ENCODE measurements around the gene JUN. TPM values are rescaled to one million over a fixed set of nuclear protein-coding genes. Genes with fewer than 3 reads are reported as not detected.
"Not testable (repeated sequence)": the region's sequence is repeated elsewhere in the genome, so short reads cannot be mapped to it uniquely, and the experiment has no call there.

The JUN gene
- total RNA-seq, 1 donor from 2014 or later, result 76.1 TPM

DNA sequence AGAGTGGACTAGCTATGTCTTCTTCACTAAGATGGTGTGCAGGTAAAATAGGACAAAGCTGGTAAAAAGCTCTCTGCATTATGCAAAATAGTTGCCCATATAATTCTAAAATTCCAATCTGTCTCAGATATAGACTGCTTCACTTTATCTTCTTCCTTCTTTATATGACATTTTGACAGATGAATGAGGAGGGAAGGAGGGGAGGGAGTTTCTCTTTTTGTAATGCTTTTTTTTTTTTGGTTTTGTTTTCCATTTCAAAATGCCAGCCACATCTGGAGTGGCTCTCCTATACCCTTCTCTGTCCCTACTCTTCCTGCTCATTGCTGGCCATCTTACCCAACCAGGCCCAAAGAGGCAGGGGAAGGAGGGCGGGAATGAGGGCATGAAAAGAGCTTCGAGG lies 24.2 kb upstream of the JUN start:
- no peak for DNase-seq

DNA sequence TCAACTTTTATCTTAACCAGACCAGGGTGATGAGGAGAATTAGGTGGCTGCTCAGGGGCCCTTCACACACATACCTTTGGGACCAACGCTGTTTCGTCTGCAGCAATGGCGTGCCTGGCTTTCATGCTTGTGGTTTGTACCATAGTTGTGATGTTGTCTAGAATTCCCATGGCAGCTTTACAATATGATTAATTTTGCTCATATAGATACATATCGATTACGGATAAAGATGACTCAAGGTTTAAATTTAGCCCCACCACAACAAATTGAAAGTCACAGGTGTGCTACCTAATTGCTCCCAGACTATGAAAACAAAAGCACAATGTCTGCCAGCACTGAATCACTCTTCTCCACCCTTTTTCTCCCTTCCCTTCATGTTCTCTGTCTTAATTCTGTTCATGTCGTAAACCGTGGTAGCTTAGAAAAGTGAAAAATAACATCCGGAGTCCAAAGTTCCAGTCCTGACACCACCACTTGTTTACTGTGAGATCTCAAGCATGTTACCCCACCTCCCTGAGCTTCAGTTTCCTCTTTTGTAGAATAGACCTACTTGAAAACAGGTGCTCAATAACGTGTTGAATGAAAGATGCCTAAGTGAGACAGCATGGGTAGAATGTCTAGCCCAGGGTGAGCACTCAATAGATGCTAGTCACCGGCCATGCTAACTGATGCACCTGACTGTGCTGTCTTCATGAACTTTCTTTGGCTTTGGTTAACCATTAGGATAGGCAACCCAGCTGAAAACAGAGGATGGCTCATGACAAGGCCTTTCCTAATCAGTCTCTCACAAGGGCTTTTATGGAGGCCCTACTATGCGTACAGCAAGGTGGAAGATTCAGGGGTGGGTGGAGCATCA lies 22.1 kb upstream of the JUN start:
- DNase-seq, result no peak

DNA sequence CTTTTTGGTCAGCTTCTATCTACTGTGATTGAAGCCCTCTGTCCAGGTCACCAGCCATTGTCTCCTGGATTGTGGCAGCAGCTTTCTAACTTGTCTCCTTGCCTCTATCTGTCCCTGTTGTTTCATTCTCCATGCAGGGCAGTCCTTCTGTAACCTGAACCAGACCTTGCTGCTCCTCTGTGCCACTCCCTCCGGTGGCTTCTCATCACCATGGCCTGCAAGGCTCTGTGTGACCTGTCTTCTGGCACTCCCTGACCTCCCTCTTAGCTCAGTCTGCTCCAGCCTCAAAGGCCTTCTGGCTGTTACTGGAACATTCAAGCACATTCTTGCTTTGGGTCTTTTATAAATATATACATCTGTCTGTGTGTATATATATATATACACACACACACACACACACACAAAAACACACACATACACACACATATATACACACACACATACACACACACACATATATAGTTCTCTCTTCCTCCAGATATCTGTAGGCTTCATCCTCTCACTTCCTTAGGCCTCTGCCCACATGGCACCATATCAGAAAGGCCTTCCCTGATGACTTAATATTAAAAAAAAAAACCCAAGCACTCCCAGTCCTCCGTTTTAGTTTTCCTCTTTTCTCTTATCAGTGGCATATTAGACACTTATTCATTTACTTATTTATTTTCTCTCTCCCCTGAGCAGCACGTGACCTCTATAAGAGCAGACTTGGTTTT lies 21.2 kb upstream of the JUN start:
- no peak for DNase-seq

DNA sequence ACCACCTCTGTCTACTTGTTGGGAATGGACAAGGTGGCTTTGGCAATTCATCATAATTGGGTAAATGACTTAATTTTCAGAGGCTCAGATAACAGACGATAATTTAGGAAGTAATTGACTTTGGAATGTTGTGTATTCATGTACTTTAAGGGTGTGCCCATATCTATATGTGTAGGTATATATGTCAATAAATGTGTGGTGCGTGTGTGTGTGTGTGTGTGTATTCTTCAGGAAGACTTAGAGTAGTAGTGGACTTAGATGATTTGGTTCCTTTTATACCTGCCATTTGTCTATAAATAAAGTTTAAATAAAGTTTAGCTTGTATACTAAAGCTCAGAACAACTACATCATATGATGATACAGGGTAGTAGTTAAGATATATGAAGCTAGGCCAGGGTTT lies 20.0 kb upstream of the JUN start:
- DNase-seq, result no peak

DNA sequence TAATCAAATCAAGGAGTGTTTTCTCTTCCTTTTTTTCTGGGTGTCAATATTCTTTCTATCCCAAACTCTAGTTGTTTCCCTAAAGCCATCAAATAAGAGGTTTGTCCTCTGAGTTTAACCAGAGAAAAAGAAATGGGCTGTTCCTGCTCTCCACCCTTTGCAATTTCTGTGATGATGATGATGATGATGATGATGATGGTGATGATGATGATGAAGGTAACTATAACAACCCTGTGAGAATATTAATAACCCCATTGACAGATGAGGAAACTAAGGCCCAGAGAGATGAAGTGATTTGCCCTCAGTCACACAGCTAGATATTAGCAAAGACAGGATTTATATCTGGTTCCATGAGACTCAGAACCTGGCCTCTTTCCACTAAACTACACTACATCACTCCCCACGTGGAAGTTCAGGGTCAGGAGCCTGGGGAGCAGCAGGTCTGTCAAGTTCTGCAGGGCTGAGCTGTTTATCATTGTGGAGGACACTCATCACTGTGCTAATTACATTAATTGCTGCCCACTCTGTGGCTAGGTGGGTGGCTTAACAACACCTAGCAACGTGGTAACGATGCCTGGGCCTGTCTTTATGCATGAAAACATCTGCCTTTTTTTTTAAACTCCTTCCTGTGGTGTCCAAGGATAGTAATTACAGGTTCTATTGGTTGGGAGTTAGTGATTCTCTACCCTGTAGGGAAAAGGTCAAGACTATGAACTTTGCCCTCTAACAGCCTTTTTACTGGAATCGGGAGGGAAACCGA lies 19.0 kb upstream of the JUN start:
- DNase-seq, result no peak

DNA sequence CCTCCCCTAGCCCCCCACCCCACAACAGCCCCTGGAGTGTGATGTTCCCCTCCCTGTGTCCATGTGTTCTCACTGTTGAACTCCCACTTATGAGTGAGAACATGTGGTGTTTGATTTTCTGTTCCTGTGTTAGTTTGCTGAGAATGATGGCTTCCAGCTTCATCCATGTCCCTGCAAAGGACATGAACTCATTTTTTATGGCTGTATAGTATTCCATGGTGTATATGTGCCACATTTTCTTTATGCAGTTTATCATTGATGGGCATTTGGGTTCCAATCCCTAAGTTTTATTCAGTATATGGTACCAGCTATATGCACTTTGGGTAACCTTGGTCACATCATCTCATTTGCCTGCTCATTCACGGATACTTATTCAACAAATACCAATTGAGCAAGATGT lies 17.4 kb upstream of the JUN start:
- not testable (repeated sequence) for DNase-seq

DNA sequence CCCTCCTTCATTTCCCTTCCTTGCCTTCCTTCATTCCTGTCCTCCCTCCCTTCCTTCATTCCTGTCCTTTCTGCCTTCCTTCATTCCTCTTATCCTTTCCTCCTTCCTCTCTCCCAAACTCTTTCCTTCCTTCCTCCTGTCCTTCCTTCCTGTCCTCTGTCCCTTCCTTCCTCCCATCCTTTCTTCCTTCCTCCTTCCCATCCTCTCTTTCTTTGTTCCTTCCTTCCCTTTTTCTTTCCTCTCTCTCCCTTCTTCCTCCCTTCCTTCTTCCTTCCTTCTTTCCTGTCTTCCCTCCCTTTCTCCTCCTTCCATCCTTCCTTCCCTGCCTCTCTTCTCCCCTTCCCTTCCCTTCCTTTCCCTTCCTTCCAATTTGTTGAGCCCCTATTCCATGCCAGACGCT lies 15.8 kb upstream of the JUN start:
- no peak for DNase-seq

DNA sequence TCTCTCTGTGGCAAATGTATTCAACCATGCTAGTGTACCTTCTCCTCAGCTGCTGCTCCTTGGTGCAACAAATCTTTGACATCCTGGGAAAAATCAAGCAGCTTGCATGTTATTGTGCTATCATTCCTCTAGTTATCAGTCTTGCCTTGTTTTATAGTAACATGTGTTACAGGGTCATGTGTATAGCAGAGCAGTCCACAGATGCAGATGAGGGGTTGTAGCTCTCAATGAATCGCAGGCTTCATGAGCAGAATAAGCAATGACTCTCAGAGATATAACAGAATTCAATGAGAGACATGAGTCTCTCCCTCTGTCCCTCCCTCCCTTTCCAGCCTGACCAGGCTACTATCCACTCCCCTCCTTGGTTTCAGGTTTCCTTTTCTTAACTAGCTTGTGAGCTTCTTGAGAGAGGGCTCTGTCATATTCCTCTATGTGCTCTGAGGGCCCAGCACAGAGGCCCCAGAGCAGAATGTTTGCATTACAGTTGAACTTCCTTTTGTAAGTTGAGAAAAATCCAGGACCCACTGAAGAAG lies 15.1 kb upstream of the JUN start:
- DNase-seq, result no peak

DNA sequence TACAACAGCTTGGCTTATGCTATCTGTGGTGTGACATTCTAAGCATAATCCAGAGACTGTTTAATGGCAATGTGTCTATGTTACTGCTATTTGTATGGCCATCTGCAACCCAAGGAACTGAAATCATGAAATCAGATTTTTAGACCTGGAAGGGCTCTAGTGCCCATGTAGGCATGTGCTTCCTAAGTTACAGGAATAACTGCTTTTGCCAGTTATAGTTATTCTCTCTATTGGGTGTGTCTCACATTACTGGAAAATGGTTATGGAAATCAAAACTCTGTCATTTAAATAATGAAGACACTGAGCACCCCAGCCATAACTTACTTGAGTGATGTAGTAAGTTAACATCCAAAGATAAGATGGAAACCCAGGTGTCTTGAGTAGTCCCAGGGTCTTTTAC lies 12.6 kb upstream of the JUN start:
- no peak for DNase-seq

DNA sequence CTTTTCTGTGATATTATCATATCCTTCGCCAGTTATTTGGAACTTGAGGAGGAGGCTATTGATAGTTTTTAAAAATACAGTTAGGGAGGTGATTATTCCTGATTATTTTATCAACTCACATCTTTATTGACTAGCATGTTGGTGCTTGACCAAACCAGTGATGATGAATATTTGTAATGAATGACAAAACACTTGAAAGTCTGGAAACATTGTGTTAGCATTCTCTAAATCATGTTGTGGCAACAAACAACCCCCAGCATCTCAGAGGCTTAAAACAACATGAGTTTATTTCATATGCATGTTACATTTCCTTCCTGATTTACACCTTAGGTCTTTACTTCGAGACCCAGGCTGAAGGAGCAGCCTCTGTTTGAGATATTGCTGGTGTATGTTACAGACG lies 10.7 kb upstream of the JUN start:
- DNase-seq, result no peak

DNA sequence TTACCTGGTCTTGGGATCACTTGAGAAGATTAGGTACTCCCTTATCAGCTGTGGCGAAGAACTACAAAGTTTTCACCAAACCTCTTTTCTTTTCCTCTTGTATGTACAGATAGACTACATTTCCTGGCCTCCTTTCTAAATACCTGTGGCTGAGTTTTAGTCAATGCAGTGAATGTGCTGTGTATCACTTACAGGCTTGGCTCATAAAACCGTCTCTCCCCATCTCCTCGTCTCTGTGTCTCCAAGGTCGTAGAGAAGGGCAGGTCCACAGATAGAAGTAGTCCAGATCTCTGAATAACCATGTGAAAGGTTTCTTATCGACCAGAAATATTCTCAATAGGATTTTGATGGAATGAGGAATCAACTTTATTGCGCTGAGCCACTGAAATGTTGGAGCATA lies 9.0 kb upstream of the JUN start:
- no peak for DNase-seq

DNA sequence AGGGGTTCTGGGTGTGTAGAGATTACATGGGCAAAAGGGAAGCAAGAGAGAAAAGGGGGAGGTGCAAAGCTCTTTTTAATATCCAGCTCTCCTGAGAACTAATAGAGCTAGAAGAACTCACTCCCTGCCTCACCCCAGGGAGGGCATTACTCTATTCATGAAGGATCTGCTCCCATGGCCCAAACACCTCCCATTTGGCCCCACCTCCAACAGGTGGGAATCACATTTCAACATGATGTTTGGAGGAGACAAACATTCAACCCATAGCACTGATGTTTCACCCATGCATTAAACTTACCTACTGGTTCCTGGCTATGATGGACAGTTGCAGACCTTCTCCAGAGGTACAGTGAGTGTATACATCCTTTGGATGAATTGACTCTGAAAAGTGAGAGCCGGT lies 7.3 kb upstream of the JUN start:
- no peak for DNase-seq

DNA sequence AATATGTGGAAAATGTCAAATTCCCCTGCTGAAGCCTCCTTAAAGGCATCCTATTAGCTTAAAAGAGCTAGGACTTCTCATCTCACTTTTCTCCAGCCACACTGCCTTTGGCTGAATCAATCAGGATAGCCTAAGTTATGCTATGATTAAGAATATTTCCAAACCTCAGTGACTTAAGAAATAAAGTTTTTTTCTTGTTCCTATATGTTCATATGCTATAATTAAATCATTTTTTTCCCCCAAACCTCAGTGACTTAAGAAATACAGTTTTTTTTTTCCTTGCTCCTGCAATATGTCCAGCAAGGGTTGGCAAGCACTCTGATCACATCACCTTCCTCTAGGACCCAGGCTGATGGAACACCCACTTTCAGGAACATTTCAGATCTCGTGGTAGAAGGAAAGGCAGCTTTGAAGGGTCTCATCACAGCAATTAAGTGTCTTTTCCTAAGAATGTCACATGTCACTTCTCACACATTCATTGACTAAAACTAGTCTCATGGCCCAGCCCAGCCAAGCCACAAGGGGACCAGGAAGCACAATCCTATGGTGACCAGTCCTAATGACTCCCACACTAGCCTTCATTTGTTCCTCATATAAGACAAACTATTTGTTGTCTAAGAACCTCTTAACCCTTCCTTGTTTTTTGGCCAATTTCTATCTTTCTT lies 6.3 kb upstream of the JUN start:
- no peak for DNase-seq

DNA sequence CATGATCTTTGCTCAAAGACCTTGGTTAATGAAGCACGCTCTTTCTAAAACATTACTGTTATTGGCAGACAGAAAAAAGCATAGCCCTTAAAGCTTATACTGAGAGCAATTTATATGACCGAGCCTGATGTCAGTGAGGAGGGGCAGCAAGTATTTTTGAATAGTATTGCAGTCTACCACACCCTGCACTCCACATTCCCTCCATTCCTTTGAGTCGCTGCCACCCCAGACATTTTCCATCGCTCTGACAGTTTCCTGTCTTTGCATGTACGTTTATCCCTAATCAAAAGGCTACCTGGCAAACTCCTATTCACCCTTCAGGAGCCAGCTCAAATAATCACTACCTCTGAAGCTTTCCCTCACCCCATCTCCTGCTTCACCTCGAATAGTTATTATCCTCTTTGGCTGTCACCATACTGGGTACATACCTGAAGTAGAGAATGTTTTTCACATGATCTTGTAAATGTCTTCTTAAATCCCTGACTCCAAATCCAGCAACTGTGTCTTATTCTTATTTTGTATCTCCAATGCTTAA lies 5.5 kb upstream of the JUN start:
- no peak for DNase-seq

DNA sequence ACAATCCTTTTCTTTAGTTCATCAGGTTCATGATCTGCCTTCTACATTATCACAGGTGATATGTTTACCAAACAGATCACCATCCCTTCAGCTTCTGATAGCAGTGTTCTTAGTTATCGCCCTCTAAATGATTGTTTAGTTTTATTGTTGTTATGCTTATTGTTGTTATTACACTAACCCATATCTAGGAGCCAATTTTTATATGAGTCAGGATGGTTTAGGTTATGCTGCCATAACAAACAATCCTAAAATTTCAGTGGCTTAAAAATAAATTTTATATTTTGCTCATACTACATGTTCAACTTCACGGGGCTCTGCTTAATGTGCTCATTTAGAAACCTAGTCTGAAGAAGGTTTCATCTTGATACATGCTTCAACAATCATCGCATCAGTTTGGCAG lies 4.4 kb upstream of the JUN start:
- DNase-seq, result no peak

DNA sequence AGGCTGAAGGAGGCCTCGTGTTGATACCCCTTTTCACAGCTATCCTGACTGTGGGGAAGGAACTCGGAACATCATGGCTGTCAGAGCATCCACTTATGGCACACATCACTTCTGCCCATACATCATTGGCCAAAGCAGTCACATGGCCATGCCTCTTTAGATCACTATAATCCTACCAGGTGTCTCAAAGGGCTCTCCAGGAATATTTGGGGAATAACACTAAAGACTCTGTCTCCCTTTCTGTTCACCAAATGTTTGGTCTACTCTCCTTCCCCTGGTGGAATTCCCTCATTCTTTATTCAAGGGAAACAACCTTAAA lies 3.0 kb upstream of the JUN start:
- no peak for DNase-seq

DNA sequence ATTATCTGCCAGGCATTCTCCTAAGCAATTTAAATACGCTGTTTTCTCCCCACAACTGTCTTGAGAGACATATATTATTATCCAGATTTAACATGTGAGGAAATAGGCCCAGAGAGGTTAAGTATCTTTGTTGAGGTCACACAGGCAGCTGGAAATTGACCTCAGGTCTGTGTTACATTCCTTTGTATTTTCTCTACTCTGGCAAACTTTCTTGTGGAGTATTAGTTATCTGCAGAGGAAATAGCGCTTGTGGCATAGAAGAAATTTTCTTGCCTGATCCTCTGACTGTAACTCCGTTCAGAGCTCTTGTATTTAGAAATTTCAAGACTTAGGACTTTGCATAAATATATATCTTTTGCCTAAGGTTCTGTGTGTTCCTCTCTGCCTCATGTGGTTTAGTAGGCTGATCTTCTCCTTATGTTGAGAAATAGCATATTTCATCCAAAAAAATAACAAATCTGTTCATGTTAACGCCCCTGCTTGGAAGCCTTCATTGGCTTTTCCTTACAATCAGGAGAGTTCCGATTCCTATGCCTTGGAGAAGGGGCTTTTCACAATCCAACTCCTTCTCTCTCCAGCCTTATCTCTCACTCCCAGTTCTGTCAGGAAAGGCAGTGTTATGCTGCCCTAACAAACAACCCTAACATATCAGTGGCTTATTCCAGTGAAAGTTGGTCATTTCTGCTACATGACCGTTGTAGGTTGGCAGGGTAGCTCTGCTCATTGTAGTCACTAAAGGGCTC lies 2.5 kb upstream of the JUN start:
- no peak for DNase-seq

DNA sequence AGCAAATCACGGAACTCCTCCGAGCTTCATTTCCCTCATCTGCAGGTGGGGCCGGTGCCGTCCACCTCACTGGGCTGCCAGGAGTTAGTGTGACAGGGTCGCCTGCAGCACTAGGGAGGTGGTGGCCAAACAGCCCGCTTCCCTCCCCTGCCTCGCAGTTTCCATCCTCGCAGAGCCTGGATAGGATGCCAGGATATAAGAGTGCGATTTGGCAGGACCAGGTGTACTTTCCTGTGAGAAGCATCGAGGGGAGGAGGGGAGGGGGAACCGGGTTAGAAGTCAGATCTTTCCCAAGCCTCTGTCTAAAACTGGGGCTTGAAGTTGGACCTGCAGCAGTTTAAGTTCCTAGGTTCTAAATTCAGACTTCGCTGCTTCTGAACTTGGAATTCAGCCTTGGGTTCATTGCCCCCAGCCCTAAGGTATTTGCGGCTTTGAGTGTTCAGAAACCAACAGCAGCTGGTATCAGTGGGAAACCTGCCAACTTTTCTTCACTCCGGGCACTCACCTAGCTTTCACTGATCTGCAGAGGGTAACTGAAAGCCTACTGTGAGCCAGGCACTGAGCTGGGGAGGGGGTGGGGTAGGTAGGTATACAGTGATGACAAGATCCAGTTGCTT lies 1.7 kb upstream of the JUN start:
- DNase-seq, result peak; percentile 73

DNA sequence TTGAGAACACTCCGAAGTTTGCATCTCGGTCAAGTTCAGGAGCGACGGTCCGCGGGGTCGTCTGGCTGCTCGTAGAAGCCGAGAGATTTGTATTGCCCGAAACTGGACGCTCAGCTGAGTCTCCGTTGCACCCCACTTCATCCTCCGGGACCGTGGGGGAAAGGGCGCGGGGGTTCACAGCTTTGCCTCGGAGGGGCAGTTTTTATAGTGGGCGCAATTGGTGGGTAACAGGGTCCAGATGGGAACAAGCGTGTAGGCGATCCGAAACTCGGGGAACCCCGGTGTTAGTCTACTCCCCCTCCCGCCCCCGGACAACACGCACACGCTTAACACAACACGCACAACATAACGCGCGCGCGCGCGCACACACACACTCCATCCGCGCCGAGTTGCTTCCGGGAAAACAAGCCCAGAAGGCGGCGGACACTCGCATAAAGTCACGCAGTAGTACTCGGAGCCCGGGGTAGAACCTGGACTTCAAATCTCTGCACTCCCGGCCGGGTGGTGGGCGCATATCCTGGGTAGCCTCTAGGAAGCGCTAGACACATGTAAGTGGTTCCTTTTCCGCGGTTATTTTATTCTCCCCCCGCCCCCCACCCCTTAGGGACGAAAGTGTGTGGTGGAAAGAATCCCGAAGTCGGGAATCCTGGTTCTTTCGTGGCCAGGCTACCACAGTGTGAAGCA lies 1.1 kb upstream of the JUN start:
- DNase-seq, result peak; percentile 75
